GM23338 (cell line): Measurements from ENCODE around the gene USP6. TPM values are rescaled to one million over a fixed set of nuclear protein-coding genes. Genes with fewer than 3 reads are reported as not detected.
"Not testable (repeated sequence)": the region's sequence is repeated elsewhere in the genome, so short reads cannot be mapped to it uniquely, and the experiment has no call there.

Source experiments
- ATAC-seq: fragments of 200-7000 bp; cut with Tn5 transposase; 3 replicates; pipeline ENCODE4 v1.9.1; 2020
- DNase-seq: peaks from one replicate; pipeline ENCODE4 v3.0.0-alpha.2; 2015; ENCODE audit warnings: low spot score
- H2AFZ ChIP-seq: fragments of 200-600 bp; sonication (generic); 2 replicates; pipeline ENCODE4 v1.8.0; 2016; ENCODE audit warnings: antibody characterized with exemption, mild to moderate bottlenecking, moderate library complexity
- H3F3A ChIP-seq: fragments of 200-600 bp; sonication (generic); replicated peaks from 2 replicates; pipeline ENCODE4 v1.8.0; 2017; ENCODE audit warnings: antibody characterized with exemption, mixed run types, low read depth
- H3K27ac ChIP-seq: fragments of 200-600 bp; sonication (generic); 2 replicates; pipeline ENCODE4 v1.6.1; 2016; ENCODE audit warnings: low read depth
- H3K27me3 ChIP-seq: fragments of 200-600 bp; sonication (generic); 2 replicates; pipeline ENCODE4 v1.8.0; 2016; ENCODE audit warnings: mild to moderate bottlenecking, mixed run types, moderate library complexity; ENCODE audit not compliant: insufficient read depth
- H3K36me3 ChIP-seq: fragments of 200-600 bp; sonication (generic); 2 replicates; pipeline ENCODE4 v1.8.0; 2016; ENCODE audit warnings: mild to moderate bottlenecking; ENCODE audit not compliant: insufficient read depth
- H3K4me1 ChIP-seq: fragments of 200-600 bp; sonication (generic); 2 replicates; pipeline ENCODE4 v1.8.0; 2016; ENCODE audit warnings: mild to moderate bottlenecking, moderate library complexity; ENCODE audit not compliant: insufficient read depth
- H3K4me2 ChIP-seq: fragments of 200-600 bp; sonication (generic); 2 replicates; pipeline ENCODE4 v1.7.1; 2017; ENCODE audit warnings: mixed run types
- H3K4me3 ChIP-seq: fragments of 200-600 bp; sonication (generic); 2 replicates; pipeline ENCODE4 v1.6.1; 2016; ENCODE audit warnings: mixed run types
- H3K79me2 ChIP-seq: fragments of 200-600 bp; sonication (generic); replicated peaks from 2 replicates; pipeline ENCODE4 v1.8.0; 2017; ENCODE audit warnings: mild to moderate bottlenecking; ENCODE audit not compliant: insufficient read depth
- H3K9me2 ChIP-seq: fragments of 200-600 bp; sonication (generic); 2 replicates; pipeline ENCODE4 v1.8.0; 2017; ENCODE audit not compliant: insufficient read depth
- H4K20me1 ChIP-seq: fragments of 200-600 bp; sonication (generic); replicated peaks from 2 replicates; pipeline ENCODE4 v1.8.0; 2017; ENCODE audit warnings: mild to moderate bottlenecking; ENCODE audit not compliant: insufficient read depth
- H3K27ac Mint-ChIP-seq: 2 replicates; pipeline ENCODE4 v1.8.0; 2020; ENCODE audit warnings: inconsistent platforms, mild to moderate bottlenecking, moderate library complexity, mixed read lengths
- H3K27me3 Mint-ChIP-seq: 3 replicates; pipeline ENCODE4 v1.8.0; 2022; ENCODE audit warnings: low read depth, mild to moderate bottlenecking, moderate library complexity, mixed read lengths, inconsistent platforms; ENCODE audit not compliant: insufficient read depth, poor library complexity
- H3K36me3 Mint-ChIP-seq: 3 replicates; pipeline ENCODE4 v1.8.0; 2021; ENCODE audit warnings: low read depth, mild to moderate bottlenecking, inconsistent platforms, moderate library complexity, mixed read lengths
- H3K4me1 Mint-ChIP-seq: 3 replicates; pipeline ENCODE4 v1.8.0; 2020; ENCODE audit warnings: mild to moderate bottlenecking, inconsistent platforms, mixed read lengths
- H3K4me3 Mint-ChIP-seq: 3 replicates; pipeline ENCODE4 v1.8.0; 2021; ENCODE audit warnings: moderate library complexity, mild to moderate bottlenecking, inconsistent platforms, mixed read lengths
- H3K9me3 Mint-ChIP-seq: 3 replicates; pipeline ENCODE4 v1.8.0; 2020; ENCODE audit warnings: moderate library complexity, mild to moderate bottlenecking, inconsistent platforms, mixed read lengths
- CREB1 ChIP-seq: fragments of 250-450 bp; sonication (Bioruptor Pico); IDR thresholded peaks from 2 replicates; pipeline ENCODE4 v1.5.0; 2020; ENCODE audit warnings: low read depth, mild to moderate bottlenecking, moderate library complexity
- EZH2 ChIP-seq: fragments of 200-600 bp; sonication (generic); IDR thresholded peaks from one replicate; pipeline ENCODE4 v1.8.0; 2017; ENCODE audit warnings: antibody characterized with exemption, mild to moderate bottlenecking, low read depth; ENCODE audit not compliant: unreplicated experiment
- EZH2phosphoT487 ChIP-seq: fragments of 200-600 bp; sonication (generic); IDR thresholded peaks from one replicate; pipeline ENCODE4 v1.8.1; 2018; ENCODE audit warnings: antibody characterized with exemption; ENCODE audit not compliant: unreplicated experiment
- JUNB ChIP-seq: IDR thresholded peaks from one replicate; pipeline ENCODE4 v1.6.1; 2016; ENCODE audit warnings: antibody characterized with exemption; ENCODE audit not compliant: unreplicated experiment
- NANOG ChIP-seq: IDR thresholded peaks from 2 replicates; pipeline ENCODE4 v1.6.1; 2016; ENCODE audit warnings: antibody characterized with exemption, borderline replicate concordance
- POLR2AphosphoS5 ChIP-seq: IDR thresholded peaks from 2 replicates; pipeline ENCODE4 v1.6.1; 2016; ENCODE audit warnings: antibody characterized with exemption, low read depth
- STAT1 ChIP-seq: IDR thresholded peaks from one replicate; pipeline ENCODE4 v1.6.1; 2016; ENCODE audit warnings: antibody characterized with exemption; ENCODE audit not compliant: unreplicated experiment
- ZNF114 ChIP-seq: fragments of 250-450 bp; sonication (Bioruptor Pico); IDR thresholded peaks from 2 replicates; pipeline ENCODE4 v1.5.0; 2020; ENCODE audit warnings: mild to moderate bottlenecking, moderate library complexity
- ZNF331 ChIP-seq: fragments of 250-450 bp; sonication (Bioruptor Pico); IDR thresholded peaks from 2 replicates; pipeline ENCODE4 v1.5.0; 2020; ENCODE audit warnings: low read depth, mild to moderate bottlenecking, moderate library complexity
- polyA plus RNA-seq: library from polyadenylated mRNA; unstranded; fragments of >200 nt; fragmentation: Nextera tagmentation; extraction: Ambion mirVana; gene quantifications from 2 replicates; pipeline ENCODE4 v1.2.1, GENCODE V29; 2016
- total RNA-seq: library from RNA; depleted of rRNA; stranded (reverse); fragments of >200 nt; shearing (Covaris generic); gene quantifications from 2 replicates; pipeline ENCODE4 v1.2.3, GENCODE V29; 2014
- TF ChIP-seq, protein P1 (sequence below): IDR thresholded peaks from 2 replicates; pipeline ENCODE4 v1.6.1; 2016; ENCODE audit warnings: antibody characterized with exemption
- TF ChIP-seq, protein P2 (sequence below), 2 experiments: fragments of 200-600 bp in 1 of 2; sonication (generic) in 1 of 2; conservative IDR thresholded peaks; 2 replicates each; pipeline versions ENCODE4 v1.5.1 to v1.6.1; 2016 to 2017; ENCODE audit warnings: antibody characterized with exemption in 2 of 2, low read depth in 2 of 2, mild to moderate bottlenecking in 2 of 2, moderate library complexity in 1 of 2
- TF ChIP-seq, protein P3 (sequence below): fragments of 250-450 bp; sonication (Bioruptor Pico); IDR thresholded peaks from 2 replicates; pipeline ENCODE4 v1.5.0; 2020; ENCODE audit warnings: mild to moderate bottlenecking, moderate library complexity

USP6 gene
- total and polyA plus RNA-seq, 2 experiments from 2014 or later: 0.94 to 1.3 TPM

DNA sequence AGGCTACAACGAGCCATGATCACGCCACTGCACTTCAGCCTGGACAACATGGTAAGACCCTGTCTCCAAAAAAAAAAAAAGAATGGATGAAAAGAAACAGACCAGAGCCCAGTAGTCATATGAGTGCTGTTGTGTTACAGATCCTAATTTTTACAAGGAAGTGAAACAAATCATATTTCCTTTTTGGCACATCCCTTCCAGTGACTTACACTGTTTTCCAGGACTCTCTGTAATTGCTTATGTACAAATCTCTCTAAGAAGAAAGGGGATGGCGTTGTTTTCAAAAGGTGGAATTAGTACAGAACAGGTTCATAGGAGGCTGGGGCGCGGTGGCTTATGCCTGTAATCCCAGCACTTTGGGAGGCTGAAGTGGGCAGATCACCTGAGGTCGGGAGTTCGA, 95.6 kb downstream of the USP6 start (continued):
- TF ChIP-seq POLR2AphosphoS5 (no peak), ZNF114 (CRISPR knock-in tag) (no peak), JUNB (no peak), EZH2 (no peak), STAT1 (no peak)

DNA sequence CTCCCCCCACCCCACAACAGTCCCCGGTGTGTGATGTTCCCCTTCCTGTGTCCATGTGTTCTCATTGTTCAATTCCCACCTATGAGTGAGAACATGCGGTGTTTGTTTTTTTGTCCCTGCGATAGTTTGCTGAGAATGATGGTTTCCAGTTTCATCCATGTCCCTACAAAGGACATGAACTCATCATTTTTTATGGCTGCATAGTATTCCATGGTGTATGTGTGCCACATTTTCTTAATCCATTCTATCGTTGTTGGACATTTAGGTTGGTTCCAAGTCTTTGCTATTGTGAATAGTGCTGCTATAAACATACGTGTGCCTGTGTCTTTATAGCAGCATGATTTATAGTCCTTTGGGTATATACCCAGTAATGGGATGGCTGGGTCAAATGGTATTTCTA, 101.7 kb downstream of the USP6 start:
- H3F3A ChIP-seq, H3K4me3 ChIP-seq, H3K27ac ChIP-seq, H2AFZ ChIP-seq, H3K27me3 ChIP-seq, H3K4me2 ChIP-seq, H3K4me1 ChIP-seq, H3K36me3 Mint-ChIP-seq, DNase-seq, H3K9me3 Mint-ChIP-seq, H3K27ac Mint-ChIP-seq, H3K79me2 ChIP-seq, H3K9me2 ChIP-seq, ATAC-seq, H3K4me1 Mint-ChIP-seq, H3K36me3 ChIP-seq, H3K27me3 Mint-ChIP-seq, H3K4me3 Mint-ChIP-seq, H4K20me1 ChIP-seq: not testable (repeated sequence)

DNA sequence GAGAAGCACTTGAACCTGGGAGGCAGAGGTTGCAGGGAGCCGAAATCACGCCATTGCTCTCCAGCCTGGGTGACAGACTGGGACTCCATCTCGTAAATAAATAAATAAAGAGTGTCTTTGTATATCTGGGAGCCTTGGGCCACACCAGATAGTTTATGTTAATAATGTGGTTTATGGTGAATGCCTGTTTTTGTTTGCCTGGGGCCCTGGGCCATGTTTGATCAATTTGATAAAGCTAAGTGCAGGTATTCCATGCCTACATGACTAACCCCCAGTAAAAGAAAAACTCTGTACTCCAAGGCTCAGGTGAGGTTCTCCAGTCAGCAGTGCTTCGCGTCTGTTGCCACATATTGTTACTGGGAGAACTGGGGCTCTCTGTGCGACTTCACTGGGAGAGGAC, 103.7 kb downstream of the USP6 start:
- no peak overlapping the region for H3K4me3 ChIP-seq
- H3K4me2 ChIP-seq: no peak overlapping the region
- H3K79me2 ChIP-seq: no peaks in the 10 kb centered on the region
- H3K27me3 Mint-ChIP-seq: peaks cover 2% of the 10 kb centered on the region
- H3K27ac ChIP-seq: no peak overlapping the region
- DNase-seq (no peak), ATAC-seq (no peak)
- no peak overlapping the region for H3K27ac Mint-ChIP-seq
- no peaks in the 10 kb centered on the region for H3K36me3 ChIP-seq
- no peaks in the 10 kb centered on the region for H3K4me1 Mint-ChIP-seq
- no peaks in the 10 kb centered on the region for H3F3A ChIP-seq
- no peak overlapping the region for H2AFZ ChIP-seq
- H3K9me3 Mint-ChIP-seq: no peaks in the 10 kb centered on the region
- no peaks in the 10 kb centered on the region for H3K4me1 ChIP-seq
- no peaks in the 10 kb centered on the region for H4K20me1 ChIP-seq
- no peak overlapping the region for H3K4me3 Mint-ChIP-seq
- no peaks in the 10 kb centered on the region for H3K27me3 ChIP-seq
- H3K9me2 ChIP-seq: no peaks in the 10 kb centered on the region
- H3K36me3 Mint-ChIP-seq: no peaks in the 10 kb centered on the region
- TF ChIP-seq ZNF331 (CRISPR knock-in tag) (no peak), CREB1 (CRISPR knock-in tag) (no peak), NANOG (no peak), STAT1 (no peak), EZH2phosphoT487 (no peak), JUNB (no peak), EZH2 (no peak), POLR2AphosphoS5 (no peak), ZNF114 (CRISPR knock-in tag) (no peak)
- TF ChIP-seq, protein P1, sequence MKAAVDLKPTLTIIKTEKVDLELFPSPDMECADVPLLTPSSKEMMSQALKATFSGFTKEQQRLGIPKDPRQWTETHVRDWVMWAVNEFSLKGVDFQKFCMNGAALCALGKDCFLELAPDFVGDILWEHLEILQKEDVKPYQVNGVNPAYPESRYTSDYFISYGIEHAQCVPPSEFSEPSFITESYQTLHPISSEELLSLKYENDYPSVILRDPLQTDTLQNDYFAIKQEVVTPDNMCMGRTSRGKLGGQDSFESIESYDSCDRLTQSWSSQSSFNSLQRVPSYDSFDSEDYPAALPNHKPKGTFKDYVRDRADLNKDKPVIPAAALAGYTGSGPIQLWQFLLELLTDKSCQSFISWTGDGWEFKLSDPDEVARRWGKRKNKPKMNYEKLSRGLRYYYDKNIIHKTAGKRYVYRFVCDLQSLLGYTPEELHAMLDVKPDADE: no peak
- TF ChIP-seq, protein P2, sequence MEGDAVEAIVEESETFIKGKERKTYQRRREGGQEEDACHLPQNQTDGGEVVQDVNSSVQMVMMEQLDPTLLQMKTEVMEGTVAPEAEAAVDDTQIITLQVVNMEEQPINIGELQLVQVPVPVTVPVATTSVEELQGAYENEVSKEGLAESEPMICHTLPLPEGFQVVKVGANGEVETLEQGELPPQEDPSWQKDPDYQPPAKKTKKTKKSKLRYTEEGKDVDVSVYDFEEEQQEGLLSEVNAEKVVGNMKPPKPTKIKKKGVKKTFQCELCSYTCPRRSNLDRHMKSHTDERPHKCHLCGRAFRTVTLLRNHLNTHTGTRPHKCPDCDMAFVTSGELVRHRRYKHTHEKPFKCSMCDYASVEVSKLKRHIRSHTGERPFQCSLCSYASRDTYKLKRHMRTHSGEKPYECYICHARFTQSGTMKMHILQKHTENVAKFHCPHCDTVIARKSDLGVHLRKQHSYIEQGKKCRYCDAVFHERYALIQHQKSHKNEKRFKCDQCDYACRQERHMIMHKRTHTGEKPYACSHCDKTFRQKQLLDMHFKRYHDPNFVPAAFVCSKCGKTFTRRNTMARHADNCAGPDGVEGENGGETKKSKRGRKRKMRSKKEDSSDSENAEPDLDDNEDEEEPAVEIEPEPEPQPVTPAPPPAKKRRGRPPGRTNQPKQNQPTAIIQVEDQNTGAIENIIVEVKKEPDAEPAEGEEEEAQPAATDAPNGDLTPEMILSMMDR (conservative IDR thresholded peaks at IDR 0.05; ENCODE audit: low read depth in 2 of 2): no peak
- TF ChIP-seq, protein P3, sequence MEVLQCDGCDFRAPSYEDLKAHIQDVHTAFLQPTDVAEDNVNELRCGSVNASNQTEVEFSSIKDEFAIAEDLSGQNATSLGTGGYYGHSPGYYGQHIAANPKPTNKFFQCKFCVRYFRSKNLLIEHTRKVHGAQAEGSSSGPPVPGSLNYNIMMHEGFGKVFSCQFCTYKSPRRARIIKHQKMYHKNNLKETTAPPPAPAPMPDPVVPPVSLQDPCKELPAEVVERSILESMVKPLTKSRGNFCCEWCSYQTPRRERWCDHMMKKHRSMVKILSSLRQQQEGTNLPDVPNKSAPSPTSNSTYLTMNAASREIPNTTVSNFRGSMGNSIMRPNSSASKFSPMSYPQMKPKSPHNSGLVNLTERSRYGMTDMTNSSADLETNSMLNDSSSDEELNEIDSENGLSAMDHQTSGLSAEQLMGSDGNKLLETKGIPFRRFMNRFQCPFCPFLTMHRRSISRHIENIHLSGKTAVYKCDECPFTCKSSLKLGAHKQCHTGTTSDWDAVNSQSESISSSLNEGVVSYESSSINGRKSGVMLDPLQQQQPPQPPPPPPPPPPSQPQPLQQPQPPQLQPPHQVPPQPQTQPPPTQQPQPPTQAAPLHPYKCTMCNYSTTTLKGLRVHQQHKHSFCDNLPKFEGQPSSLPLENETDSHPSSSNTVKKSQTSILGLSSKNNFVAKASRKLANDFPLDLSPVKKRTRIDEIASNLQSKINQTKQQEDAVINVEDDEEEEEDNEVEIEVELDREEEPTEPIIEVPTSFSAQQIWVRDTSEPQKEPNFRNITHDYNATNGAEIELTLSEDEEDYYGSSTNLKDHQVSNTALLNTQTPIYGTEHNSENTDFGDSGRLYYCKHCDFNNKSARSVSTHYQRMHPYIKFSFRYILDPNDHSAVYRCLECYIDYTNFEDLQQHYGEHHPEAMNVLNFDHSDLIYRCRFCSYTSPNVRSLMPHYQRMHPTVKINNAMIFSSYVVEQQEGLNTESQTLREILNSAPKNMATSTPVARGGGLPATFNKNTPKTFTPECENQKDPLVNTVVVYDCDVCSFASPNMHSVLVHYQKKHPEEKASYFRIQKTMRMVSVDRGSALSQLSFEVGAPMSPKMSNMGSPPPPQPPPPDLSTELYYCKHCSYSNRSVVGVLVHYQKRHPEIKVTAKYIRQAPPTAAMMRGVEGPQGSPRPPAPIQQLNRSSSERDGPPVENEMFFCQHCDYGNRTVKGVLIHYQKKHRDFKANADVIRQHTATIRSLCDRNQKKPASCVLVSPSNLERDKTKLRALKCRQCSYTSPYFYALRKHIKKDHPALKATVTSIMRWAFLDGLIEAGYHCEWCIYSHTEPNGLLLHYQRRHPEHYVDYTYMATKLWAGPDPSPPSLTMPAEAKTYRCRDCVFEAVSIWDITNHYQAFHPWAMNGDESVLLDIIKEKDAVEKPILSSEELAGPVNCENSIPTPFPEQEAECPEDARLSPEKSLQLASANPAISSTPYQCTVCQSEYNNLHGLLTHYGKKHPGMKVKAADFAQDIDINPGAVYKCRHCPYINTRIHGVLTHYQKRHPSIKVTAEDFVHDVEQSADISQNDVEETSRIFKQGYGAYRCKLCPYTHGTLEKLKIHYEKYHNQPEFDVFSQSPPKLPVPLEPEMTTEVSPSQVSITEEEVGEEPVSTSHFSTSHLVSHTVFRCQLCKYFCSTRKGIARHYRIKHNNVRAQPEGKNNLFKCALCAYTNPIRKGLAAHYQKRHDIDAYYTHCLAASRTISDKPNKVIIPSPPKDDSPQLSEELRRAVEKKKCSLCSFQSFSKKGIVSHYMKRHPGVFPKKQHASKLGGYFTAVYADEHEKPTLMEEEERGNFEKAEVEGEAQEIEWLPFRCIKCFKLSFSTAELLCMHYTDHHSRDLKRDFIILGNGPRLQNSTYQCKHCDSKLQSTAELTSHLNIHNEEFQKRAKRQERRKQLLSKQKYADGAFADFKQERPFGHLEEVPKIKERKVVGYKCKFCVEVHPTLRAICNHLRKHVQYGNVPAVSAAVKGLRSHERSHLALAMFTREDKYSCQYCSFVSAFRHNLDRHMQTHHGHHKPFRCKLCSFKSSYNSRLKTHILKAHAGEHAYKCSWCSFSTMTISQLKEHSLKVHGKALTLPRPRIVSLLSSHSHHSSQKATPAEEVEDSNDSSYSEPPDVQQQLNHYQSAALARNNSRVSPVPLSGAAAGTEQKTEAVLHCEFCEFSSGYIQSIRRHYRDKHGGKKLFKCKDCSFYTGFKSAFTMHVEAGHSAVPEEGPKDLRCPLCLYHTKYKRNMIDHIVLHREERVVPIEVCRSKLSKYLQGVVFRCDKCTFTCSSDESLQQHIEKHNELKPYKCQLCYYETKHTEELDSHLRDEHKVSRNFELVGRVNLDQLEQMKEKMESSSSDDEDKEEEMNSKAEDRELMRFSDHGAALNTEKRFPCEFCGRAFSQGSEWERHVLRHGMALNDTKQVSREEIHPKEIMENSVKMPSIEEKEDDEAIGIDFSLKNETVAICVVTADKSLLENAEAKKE (CRISPR knock-in tag): no peak
